ENCODE measurements around the gene RBFOX2. TPM values are rescaled to one million over a fixed set of nuclear protein-coding genes. Genes with fewer than 3 reads are reported as not detected.
"Not testable (repeated sequence)": the region's sequence is repeated elsewhere in the genome, so short reads cannot be mapped to it uniquely, and the experiment has no call there.

Gene RBFOX2
- total and polyA plus RNA-seq, 10 donors, result 2.6 to 39.6 (median 31.8) TPM

DNA sequence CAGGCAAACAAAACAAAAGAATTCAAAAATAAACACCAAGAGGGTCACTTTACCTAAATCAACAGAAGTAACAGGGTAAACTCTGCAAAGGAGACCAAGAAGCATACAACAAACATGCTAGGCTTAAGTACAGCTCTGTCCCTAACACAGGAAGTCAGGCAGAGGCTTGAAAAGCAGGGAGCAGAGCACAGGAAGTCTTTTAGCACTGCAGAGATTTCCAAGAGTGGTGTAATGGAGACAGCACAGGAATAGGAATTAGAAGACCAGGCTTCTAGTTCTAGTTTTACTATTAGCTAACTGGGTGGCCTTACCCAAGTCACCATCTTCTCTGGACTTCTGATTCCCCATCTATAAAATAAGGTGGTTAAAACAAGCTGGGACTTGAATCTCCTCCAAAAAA, 1.9 kb downstream of the RBFOX2 start:
- Histone ChIP-seq H3K27ac (peak overlapping the region in 6 of 8 donors; percentile 2 to 86 (median 84)), H3K4me3 (peak overlapping the region in 4 of 8 donors; percentile 65 to 85 (median 72)), H3K27me3 (replicated peaks in 1 of 7) (peaks cover 0 to 61% (median 13%) of the 10 kb centered on the region in 7 donors), H3K9me3 (no peaks in the 10 kb centered on the region), H3K4me1 (peaks cover 6 to 44% (median 18%) of the 10 kb centered on the region in 6 donors), H3K36me3 (no peaks in the 10 kb centered on the region)
- intact Hi-C loops (cut with DNase I; ENCODE audit: low total_unique reads), result no loop called here
- no peak for TF ChIP-seq POLR2A (IDR thresholded peaks at IDR 0.05)
- TF ChIP-seq POLR2AphosphoS5 (IDR thresholded peaks at IDR 0.05), result no peak
- TF ChIP-seq CTCF (IDR thresholded peaks at IDR 0.05 in 8 of 11, conservative IDR thresholded peaks at IDR 0.05 in 3 of 11), result no peak
- no peak for DNase-seq

GRCh38 chr22:36022697-36023096, 5.9 kb downstream of the RBFOX2 start:
- Histone ChIP-seq H3K27ac (peak overlapping the region in 4 of 8 donors; percentile 12 to 51 (median 30)), H3K27me3 (replicated peaks in 1 of 7) (peaks cover 0 to 44% (median 2%) of the 10 kb centered on the region in 7 donors), H3K36me3 (no peaks in the 10 kb centered on the region), H3K9me3 (no peaks in the 10 kb centered on the region), H3K4me1 (peaks cover 0 to 39% (median 16%) of the 10 kb centered on the region in 6 donors), H3K4me3 (no peak overlapping the region)
- TF ChIP-seq POLR2AphosphoS5 (IDR thresholded peaks at IDR 0.05) (no peak), POLR2A (IDR thresholded peaks at IDR 0.05) (no peak), CTCF (IDR thresholded peaks at IDR 0.05 in 8 of 11, conservative IDR thresholded peaks at IDR 0.05 in 3 of 11) (no peak)
- intact Hi-C loops (cut with DNase I; ENCODE audit: low total_unique reads), result no loop called here
- DNase-seq, result no peak

DNA sequence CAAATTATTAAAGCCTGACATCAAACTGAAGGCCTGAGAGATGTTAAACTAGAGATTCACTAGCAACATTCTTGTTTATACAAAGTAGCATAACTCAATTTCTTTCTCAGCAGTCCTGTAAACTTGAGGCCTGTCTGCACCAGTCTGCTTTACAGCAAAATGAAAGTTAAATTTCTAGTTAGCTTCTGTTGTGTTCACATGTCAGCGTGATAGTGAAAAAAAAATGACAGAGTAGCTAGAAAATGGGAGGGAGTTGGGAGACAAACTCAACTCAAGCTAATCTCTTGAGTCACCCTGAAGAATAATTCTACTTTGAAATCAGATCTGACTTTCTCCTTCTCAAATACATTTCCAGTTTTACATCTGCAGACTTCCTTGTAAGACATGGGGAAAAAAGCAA, 6.5 kb downstream of the RBFOX2 start:
- TF ChIP-seq POLR2AphosphoS5 (IDR thresholded peaks at IDR 0.05) (no peak), CTCF (IDR thresholded peaks at IDR 0.05 in 8 of 11, conservative IDR thresholded peaks at IDR 0.05 in 3 of 11) (no peak), POLR2A (IDR thresholded peaks at IDR 0.05) (no peak)
- 32 to 38% (median 37%) methylated on average over 1 of the region's 1 CpG for WGBS, 5 donors
- intact Hi-C loops (cut with DNase I; ENCODE audit: low total_unique reads), result no loop called here

GRCh38 chr22:36021606-36022153, 6.9 kb downstream of the RBFOX2 start:
- no peak overlapping the region for H3K4me3 ChIP-seq
- H3K27me3 ChIP-seq (replicated peaks in 1 of 7), result peaks cover 0 to 39% (median 0%) of the 10 kb centered on the region in 7 donors
- H3K9me3 ChIP-seq, result no peaks in the 10 kb centered on the region
- H3K27ac ChIP-seq, result peak overlapping the region in 3 of 8 donors; percentile 21 to 51 (median 38)
- DNase-seq, result no peak
- intact Hi-C loops (cut with DNase I; ENCODE audit: low total_unique reads), result no loop called here
- no peaks in the 10 kb centered on the region for H3K36me3 ChIP-seq
- 85 to 95% (median 88%) methylated on average over 2 of the region's 2 CpGs for WGBS, 5 donors
- TF ChIP-seq CTCF (IDR thresholded peaks at IDR 0.05 in 8 of 11, conservative IDR thresholded peaks at IDR 0.05 in 3 of 11) (no peak), POLR2A (IDR thresholded peaks at IDR 0.05) (no peak), POLR2AphosphoS5 (IDR thresholded peaks at IDR 0.05) (no peak)
- peaks cover 4 to 39% (median 21%) of the 10 kb centered on the region in 6 donors for H3K4me1 ChIP-seq

More for the DNA sequence above, 6.5 kb downstream of the RBFOX2 start:
- Histone ChIP-seq H3K36me3 (no peaks in the 10 kb centered on the region), H3K27ac (peak overlapping the region in 4 of 8 donors; percentile 12 to 51 (median 30)), H3K4me1 (peaks cover 3 to 39% (median 20%) of the 10 kb centered on the region in 6 donors), H3K27me3 (replicated peaks in 1 of 7) (peaks cover 0 to 40% (median 0%) of the 10 kb centered on the region in 7 donors), H3K4me3 (no peak overlapping the region), H3K9me3 (no peaks in the 10 kb centered on the region)
- DNase-seq, result no peak

DNA sequence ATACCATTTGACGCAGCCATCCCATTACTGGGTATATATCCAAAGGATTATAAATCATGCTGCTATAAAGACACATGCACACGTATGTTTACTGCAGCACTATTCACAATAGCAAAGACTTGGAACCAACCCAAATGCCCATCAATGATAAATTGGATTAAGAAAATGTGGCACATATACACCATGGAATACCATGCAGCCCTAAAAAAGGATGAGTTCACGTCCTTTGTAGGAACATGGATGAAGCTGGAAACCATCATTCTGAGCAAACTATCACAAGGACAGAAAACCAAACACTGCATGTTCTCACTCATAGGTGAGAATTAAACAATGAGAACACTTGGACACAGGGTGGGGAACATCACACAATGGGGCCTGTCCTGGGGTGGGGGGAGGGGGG, 7.8 kb downstream of the RBFOX2 start:
- Histone ChIP-seq H3K4me1 (peaks cover 4 to 39% (median 20%) of the 10 kb centered on the region in 6 donors), H3K27me3 (replicated peaks in 1 of 7) (peaks cover 0 to 44% (median 0%) of the 10 kb centered on the region in 7 donors)
- intact Hi-C loops (cut with DNase I; ENCODE audit: low total_unique reads); H3K27ac ChIP-seq; H3K9me3 ChIP-seq; DNase-seq; H3K4me3 ChIP-seq; H3K36me3 ChIP-seq: not testable (repeated sequence)
- 87 to 100% (median 95%) methylated on average over 3 of the region's 3 CpGs for WGBS, 5 donors
